H1 (cell line): ENCODE results near the gene DCPS. TPM values are rescaled to one million over a fixed set of nuclear protein-coding genes. Genes with fewer than 3 reads are reported as not detected.
A peak's percentile ranks its signal among the peaks of the same experiment; 100 is the strongest.

ENCODE experiments used
- CTCF ChIA-PET: fragments of 300-600 bp; sonication (Branson Sonifier 250); formaldehyde crosslinking; loops from one replicate; lab custom pipeline; 2021; ENCODE audit not compliant: partially characterized antibody; lab: Charles Lee
- POLR2A ChIA-PET: fragments of 300-600 bp; sonication (Branson Sonifier 250); formaldehyde crosslinking; loops from one replicate; lab custom pipeline; 2021; ENCODE audit warnings: inconsistent platforms; ENCODE audit not compliant: partially characterized antibody; lab: Charles Lee
- DNase-seq, 2 experiments: peaks; one replicate each; pipeline versions ENCODE4 v3.0.0 to v3.0.0-alpha.2; 2010 to 2022; ENCODE audit warnings: low spot score in 2 of 2, low read depth in 1 of 2, mixed read lengths in 1 of 2
- FAIRE-seq: peaks from 2 replicates; lab custom pipeline; 2011; peaks lifted over from hg19 to GRCh38; lab: Jason Lieb, UNC
- H2AFZ ChIP-seq: 2 replicates; pipeline ENCODE4 v1.8.1; 2012; ENCODE audit warnings: low read length, inconsistent platforms
- H2AK5ac ChIP-seq: 2 replicates; pipeline ENCODE4 v1.6.1; 2013; ENCODE audit warnings: low read depth, low read length
- H2BK120ac ChIP-seq: replicated peaks from 2 replicates; pipeline ENCODE3; 2013; ENCODE audit warnings: low read depth, low read length, inconsistent platforms
- H2BK12ac ChIP-seq: 2 replicates; pipeline ENCODE4 v1.6.1; 2013; ENCODE audit warnings: low read depth, low read length
- H2BK15ac ChIP-seq: 2 replicates; pipeline ENCODE4 v1.6.1; 2013; ENCODE audit warnings: low read length
- H2BK20ac ChIP-seq: 2 replicates; pipeline ENCODE4 v1.6.1; 2013; ENCODE audit warnings: low read length
- H2BK5ac ChIP-seq: 2 replicates; pipeline ENCODE4 v1.6.1; 2013; ENCODE audit warnings: low read depth, low read length
- H3K14ac ChIP-seq: 2 replicates; pipeline ENCODE4 v1.6.1; 2013; ENCODE audit warnings: inconsistent platforms; ENCODE audit not compliant: insufficient read length
- H3K18ac ChIP-seq: 2 replicates; pipeline ENCODE4 v1.6.1; 2013; ENCODE audit warnings: low read length; ENCODE audit errors: extremely low read depth
- H3K23ac ChIP-seq: 2 replicates; pipeline ENCODE4 v1.6.1; 2013; ENCODE audit warnings: inconsistent platforms; ENCODE audit not compliant: insufficient read length
- H3K23me2 ChIP-seq: 2 replicates; pipeline ENCODE4 v1.6.1; 2013; ENCODE audit warnings: low read depth, low read length
- H3K27ac ChIP-seq: 2 replicates; pipeline ENCODE4 v1.6.1; 2011; ENCODE audit warnings: low read depth, low read length, inconsistent platforms
- H3K27me3 ChIP-seq, 4 experiments: replicated peaks in 1 of 4; 1 replicate in 1 of 4; 2 replicates in 3 of 4; pipeline versions ENCODE4 v1.6.1 to v1.8.1; 2011 to 2013; ENCODE audit warnings: low read length in 3 of 4, mild to moderate bottlenecking in 3 of 4, inconsistent platforms in 2 of 4, mixed read lengths in 2 of 4, moderate library complexity in 1 of 4; ENCODE audit not compliant: control insufficient read depth in 3 of 4, insufficient read depth in 3 of 4; ENCODE audit errors: extremely low read depth in 1 of 4
- H3K36me3 ChIP-seq, 4 experiments: 2 replicates each; pipeline versions ENCODE4 v1.6.1 to v1.8.1; 2011 to 2013; ENCODE audit warnings: mild to moderate bottlenecking in 4 of 4, low read length in 3 of 4, moderate library complexity in 2 of 4, control low read depth in 1 of 4, inconsistent platforms in 1 of 4; ENCODE audit not compliant: insufficient read depth in 4 of 4, control insufficient read depth in 2 of 4
- H3K4ac ChIP-seq: replicated peaks from 2 replicates; pipeline ENCODE3; 2013; ENCODE audit warnings: low read length, low read depth, mixed read lengths, inconsistent platforms; ENCODE audit not compliant: insufficient read length
- H3K4me1 ChIP-seq, 4 experiments: replicated peaks in 1 of 4; 1 replicate in 1 of 4; 2 replicates in 3 of 4; pipeline versions ENCODE4 v1.6.1 to v1.8.1; 2011 to 2013; ENCODE audit warnings: low read length in 3 of 4, inconsistent platforms in 2 of 4, mixed read lengths in 1 of 4; ENCODE audit not compliant: insufficient read depth in 4 of 4, control insufficient read depth in 3 of 4
- H3K4me2 ChIP-seq, 2 experiments: 2 replicates each; pipeline versions ENCODE4 v1.6.1 to v1.8.1; 2011 to 2013; ENCODE audit warnings: low read depth in 2 of 2, low read length in 2 of 2, control low read depth in 1 of 2, inconsistent platforms in 1 of 2, mild to moderate bottlenecking in 1 of 2; ENCODE audit not compliant: insufficient read depth in 1 of 2
- H3K4me3 ChIP-seq, 4 experiments: fragments of 200-600, 300-600 bp in 1 of 4; sonication (generic), shearing (Covaris generic), sonication (Bioruptor Twin) in 1 of 4; 2 replicates each; pipeline versions ENCODE4 v1.5.1 to v1.8.1; 2011 to 2016; ENCODE audit warnings: low read length in 4 of 4, low read depth in 3 of 4, control low read depth in 2 of 4, inconsistent platforms in 2 of 4, mild to moderate bottlenecking in 2 of 4, mixed read lengths in 1 of 4, moderate library complexity in 1 of 4; ENCODE audit not compliant: insufficient read depth in 2 of 4; ENCODE audit errors: extremely low read depth in 1 of 4
- H3K56ac ChIP-seq: replicated peaks from 2 replicates; pipeline ENCODE3; 2013; ENCODE audit warnings: low read depth, mild to moderate bottlenecking, mixed read lengths, low read length, inconsistent platforms; ENCODE audit not compliant: insufficient read length
- H3K79me1 ChIP-seq: 2 replicates; pipeline ENCODE4 v1.6.1; 2013; ENCODE audit warnings: low read depth, low read length, control low read depth
- H3K79me2 ChIP-seq, 2 experiments: 2 replicates each; pipeline versions ENCODE4 v1.6.1 to v1.8.1; 2012 to 2013; ENCODE audit warnings: low read length in 2 of 2, mild to moderate bottlenecking in 2 of 2, inconsistent platforms in 1 of 2; ENCODE audit not compliant: insufficient read depth in 2 of 2, control insufficient read depth in 1 of 2
- H3K9ac ChIP-seq, 4 experiments: replicated peaks in 1 of 4; 1 replicate in 1 of 4; 2 replicates in 3 of 4; pipeline versions ENCODE4 v1.6.1 to v1.8.1; 2011 to 2013; ENCODE audit warnings: low read depth in 3 of 4, low read length in 3 of 4, control low read depth in 2 of 4, mild to moderate bottlenecking in 2 of 4, moderate library complexity in 2 of 4, inconsistent platforms in 1 of 4; ENCODE audit errors: extremely low read depth in 1 of 4
- H3K9me3 ChIP-seq, 2 experiments: 2 replicates each; pipeline versions ENCODE4 v1.6.1 to v1.8.1; 2012 to 2013; ENCODE audit warnings: mild to moderate bottlenecking in 2 of 2, moderate library complexity in 2 of 2, control low read depth in 1 of 2, inconsistent platforms in 1 of 2, low read depth in 1 of 2, low read length in 1 of 2, mixed read lengths in 1 of 2; ENCODE audit not compliant: insufficient read depth in 2 of 2
- H4K20me1 ChIP-seq, 2 experiments: replicated peaks in 1 of 2; 2 replicates each; pipeline versions ENCODE3 to v1.8.1; 2011 to 2013; ENCODE audit warnings: inconsistent platforms in 2 of 2, low read length in 2 of 2, mild to moderate bottlenecking in 1 of 2; ENCODE audit not compliant: insufficient read depth in 2 of 2, control insufficient read depth in 1 of 2
- H4K5ac ChIP-seq: 2 replicates; pipeline ENCODE4 v1.6.1; 2013; ENCODE audit warnings: low read length, low read depth, mixed read lengths, inconsistent platforms; ENCODE audit not compliant: insufficient read length
- H4K8ac ChIP-seq: 2 replicates; pipeline ENCODE4 v1.8.0; 2013; ENCODE audit warnings: mild to moderate bottlenecking, moderate library complexity, low read length, inconsistent platforms; ENCODE audit not compliant: insufficient read depth; ENCODE audit errors: extremely low read depth
- H4K91ac ChIP-seq: replicated peaks from 2 replicates; pipeline ENCODE3; 2013; ENCODE audit warnings: low read length, mixed read lengths, inconsistent platforms; ENCODE audit not compliant: insufficient read length
- BCL11A ChIP-seq, 2 experiments: IDR thresholded peaks; one replicate each; pipeline ENCODE4 v1.6.1; 2011; ENCODE audit warnings: low read depth in 2 of 2, low read length in 2 of 2, mild to moderate bottlenecking in 2 of 2
- POLR2A ChIP-seq, 2 experiments: IDR thresholded peaks; 1 replicate in 1 of 2; 2 replicates in 1 of 2; pipeline ENCODE4 v1.6.1; 2011; ENCODE audit warnings: low read depth in 2 of 2, low read length in 2 of 2, mild to moderate bottlenecking in 2 of 2; ENCODE audit errors: control extremely low read depth in 1 of 2
- POLR2AphosphoS5 ChIP-seq: IDR thresholded peaks from 2 replicates; pipeline ENCODE4 v1.6.1; 2011; ENCODE audit warnings: low read depth, low read length
- POU5F1 ChIP-seq: IDR thresholded peaks from 2 replicates; pipeline ENCODE4 v1.6.1; 2011; ENCODE audit warnings: low read depth, mild to moderate bottlenecking, low read length, moderate library complexity
- SIX5 ChIP-seq: IDR thresholded peaks from 2 replicates; pipeline ENCODE4 v1.6.1; 2011; ENCODE audit warnings: mild to moderate bottlenecking, low read depth, low read length
- WGBS, 2 experiments: shearing (Covaris generic) in 1 of 2; methylation state at CpG; one replicate each; pipeline versions ENCODE4 v1.1.6 to v1.1.7; 2013 to 2015; ENCODE audit warnings: low lambda C conversion rate in 2 of 2, mixed read lengths in 2 of 2, inconsistent platforms in 1 of 2, low coverage in 1 of 2, missing lambda C conversion rate in 1 of 2; ENCODE audit not compliant: insufficient replicate concordance in 2 of 2, insufficient coverage in 1 of 2, insufficient read length in 1 of 2; ENCODE audit errors: extremely low coverage in 1 of 2, missing lambda C conversion rate in 1 of 2; 5-methylcytosine and 5-hydroxymethylcytosine counted together
- polyA plus RNA-seq, 7 experiments: library from polyadenylated mRNA; depleted of rRNA in 3 of 7; stranded (reverse) in 5 of 7; unstranded in 2 of 7; fragments of >200 nt in 5 of 7; fragments of 200-250 nt in 2 of 7; gene quantifications; 1 replicate in 5 of 7; 2 replicates in 1 of 7; 4 replicates in 1 of 7; pipeline versions ENCODE4 v1.2.1 to v1.2.3, GENCODE V29; 2011 to 2013; ENCODE audit warnings: missing spikeins in 2 of 7, mixed read lengths in 2 of 7
- total RNA-seq: library from RNA; stranded (reverse); fragmentation: NEBNext Ultra II Directional; extraction: Animal tissue kit (Norgen Biotek cat#: 25700); gene quantifications from 2 replicates; pipeline ENCODE4 v1.2.1, GENCODE V29; 2021
- TF ChIP-seq, protein P1 (sequence below): IDR thresholded peaks from 2 replicates; pipeline ENCODE4 v1.6.1; 2012; ENCODE audit warnings: inconsistent platforms

DCPS gene
- total and polyA plus RNA-seq, 2 of the 8 experiments (the other 6 are each of a cell fraction or from before 2014, with no cell fraction given), result 24.6 to 55.2 TPM

DNA sequence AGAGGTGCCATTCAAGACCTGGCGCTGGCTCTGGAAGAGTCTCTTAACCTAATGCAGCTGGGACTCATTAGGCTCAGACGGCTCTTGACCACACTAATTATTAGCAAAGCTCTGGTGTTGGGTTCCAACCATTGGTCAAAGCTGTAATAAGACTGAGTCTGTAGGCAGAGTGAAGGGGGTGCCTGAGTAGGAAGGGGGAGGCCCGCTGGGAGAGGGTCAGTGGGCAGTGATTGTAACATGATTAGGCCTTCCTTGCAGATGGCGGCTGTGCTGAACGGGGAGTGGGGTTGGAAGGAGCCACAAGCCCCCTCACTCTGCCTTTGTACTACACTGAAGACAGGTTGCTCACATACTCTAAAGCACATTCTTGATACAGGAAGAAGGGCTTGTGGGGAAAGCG, 40.4 kb upstream of the DCPS start:
- H3K4ac ChIP-seq, result no peak overlapping the region
- H2BK20ac ChIP-seq, result no peak overlapping the region
- peak overlapping the region; percentile 36; the same call in 1 of the 2 replicates for H4K8ac ChIP-seq
- FAIRE-seq, result no peak
- no peak for DNase-seq
- H4K20me1 ChIP-seq, result peaks cover 2 to 8% of the 10 kb centered on the region in 2 experiments
- no peak overlapping the region for H2AK5ac ChIP-seq
- H3K79me1 ChIP-seq, result no peaks in the 10 kb centered on the region; the same call in 1 of the 2 replicates
- H3K27me3 ChIP-seq, result no peaks in the 10 kb centered on the region
- no peaks in the 10 kb centered on the region for H3K9me3 ChIP-seq
- ChIA-PET CTCF (interaction anchor here (1.1 kb wide), 1 partner anchor 44 kb away, joined by 3 read pairs; no protein-coding TSS in a partner anchor), POLR2A (interaction anchor here (0.9 to 5.9 kb wide), 9 partner anchors 9 to 143 kb away, joined by 3 to 43 read pairs (median 11); partner anchors contain the start of genes FAM118B, RPUSD4 and TIRAP)
- no peak overlapping the region for H3K9ac ChIP-seq
- H3K18ac ChIP-seq, result no peak overlapping the region
- H3K23me2 ChIP-seq, result peaks cover 3% of the 10 kb centered on the region; the same call in 1 of the 2 replicates
- no peak overlapping the region for H3K27ac ChIP-seq
- no peak overlapping the region for H2BK120ac ChIP-seq
- H3K79me2 ChIP-seq, result peaks cover 0 to 15% of the 10 kb centered on the region in 2 experiments; a peak in 2 of 4 replicates
- H2AFZ ChIP-seq, result no peak overlapping the region
- no peak for TF ChIP-seq POU5F1
- TF ChIP-seq POLR2AphosphoS5, result peak; percentile 72
- TF ChIP-seq, protein P1, sequence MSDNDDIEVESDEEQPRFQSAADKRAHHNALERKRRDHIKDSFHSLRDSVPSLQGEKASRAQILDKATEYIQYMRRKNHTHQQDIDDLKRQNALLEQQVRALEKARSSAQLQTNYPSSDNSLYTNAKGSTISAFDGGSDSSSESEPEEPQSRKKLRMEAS, result no peak
- no peak for TF ChIP-seq BCL11A (IDR thresholded peaks at IDR 0.05; ENCODE audit: low read depth in 2 of 2, low read length in 2 of 2)
- peak in 1 of 2 experiments; percentile 13; a peak in 1 of 3 replicates for TF ChIP-seq POLR2A (IDR thresholded peaks at IDR 0.05; ENCODE audit: control extremely low read depth in 1 of 2, low read depth in 2 of 2, low read length in 2 of 2)
- TF ChIP-seq SIX5, result no peak
- peaks cover 39 to 61% (median 51%) of the 10 kb centered on the region in 4 experiments for H3K36me3 ChIP-seq
- no peak overlapping the region for H2BK5ac ChIP-seq
- no peak overlapping the region for H3K56ac ChIP-seq
- H2BK12ac ChIP-seq, result no peak overlapping the region
- H3K14ac ChIP-seq, result no peak overlapping the region
- H2BK15ac ChIP-seq, result no peak overlapping the region
- H3K23ac ChIP-seq, result no peak overlapping the region
- H3K4me1 ChIP-seq, result peaks cover 0 to 3% (median 2%) of the 10 kb centered on the region in 4 experiments; a peak in 1 of 7 replicates
- no peak overlapping the region for H4K5ac ChIP-seq
- no peak overlapping the region for H3K4me3 ChIP-seq
- WGBS, 2 experiments, result 86% methylated on average over 6 of the region's 6 CpGs; no CpG with 5 or more reads in 1 of the 2 experiments
- H3K4me2 ChIP-seq, result no peak overlapping the region
- H4K91ac ChIP-seq, result no peak overlapping the region
